PC-3 (cell line): ENCODE results near the gene TH. TPM values are rescaled to one million over a fixed set of nuclear protein-coding genes. Genes with fewer than 3 reads are reported as not detected.

ENCODE experiments used
- ATAC-seq: fragments of 200-7000 bp; cut with Tn5 transposase; 2 replicates; pipeline ENCODE4 v1.9.1; 2020; ENCODE audit warnings: mild to moderate bottlenecking, moderate library complexity
- BruUV-seq: library from RNA; stranded (reverse); fragments of 400-500 nt; replicated peaks from 2 replicates; lab custom pipeline; 2021; lab: Mats Ljungman, UMichigan
- CTCF ChIA-PET: fragments of 300-600 bp; sonication (Branson Sonifier 250); formaldehyde crosslinking; loops from one replicate; lab custom pipeline; 2022; ENCODE audit warnings: antibody characterized with exemption; lab: Charles Lee
- POLR2A ChIA-PET: fragments of 300-600 bp; sonication (Branson Sonifier 250); formaldehyde crosslinking; loops from one replicate; lab custom pipeline; 2022; ENCODE audit warnings: antibody characterized with exemption; ENCODE audit not compliant: unreplicated experiment; lab: Charles Lee
- DNase-seq: peaks from one replicate; pipeline ENCODE4 v3.0.0-alpha.2; 2015
- H2AFZ ChIP-seq: fragments of 300-600 bp; sonication (generic); 2 replicates; pipeline ENCODE4 v1.6.0; 2016; ENCODE audit warnings: antibody characterized with exemption, low read length
- H3F3A ChIP-seq: fragments of 300-600 bp; sonication (generic); one replicate; pipeline ENCODE4 v1.6.0; 2017; ENCODE audit warnings: antibody characterized with exemption, low read length, control low read depth, mild to moderate bottlenecking; ENCODE audit not compliant: unreplicated experiment
- H3K27ac ChIP-seq: fragments of 300-600 bp; sonication (generic); 2 replicates; pipeline ENCODE4 v1.5.1; 2016; ENCODE audit warnings: mild to moderate bottlenecking, low read length
- H3K27me3 ChIP-seq: fragments of 300-600 bp; sonication (generic); 2 replicates; pipeline ENCODE4 v1.6.1; 2016; ENCODE audit warnings: low read length, mixed read lengths
- H3K36me3 ChIP-seq: fragments of 300-600 bp; sonication (generic); 2 replicates; pipeline ENCODE4 v1.6.1; 2016; ENCODE audit warnings: low read depth, mixed run types, low read length, mixed read lengths
- H3K4me1 ChIP-seq: fragments of 300-600 bp; sonication (generic); 2 replicates; pipeline ENCODE4 v1.5.1; 2016; ENCODE audit warnings: low read length; ENCODE audit not compliant: insufficient read depth
- H3K4me2 ChIP-seq: fragments of 300-600 bp; sonication (generic); 2 replicates; pipeline ENCODE4 v1.6.0; 2016; ENCODE audit warnings: low read length
- H3K4me3 ChIP-seq: fragments of 300-600 bp; sonication (generic); 2 replicates; pipeline ENCODE4 v1.5.1; 2016; ENCODE audit warnings: mild to moderate bottlenecking, low read length, mixed read lengths
- H3K79me2 ChIP-seq: fragments of 300-600 bp; sonication (generic); 2 replicates; pipeline ENCODE4 v1.6.1; 2017; ENCODE audit warnings: low read length, mixed read lengths
- H3K9ac ChIP-seq: fragments of 300-600 bp; sonication (generic); 2 replicates; pipeline ENCODE4 v1.6.0; 2016; ENCODE audit warnings: mild to moderate bottlenecking, low read length
- H3K9me2 ChIP-seq: fragments of 300-600 bp; sonication (generic); replicated peaks from 2 replicates; pipeline ENCODE4 v1.6.1; 2016; ENCODE audit warnings: mixed run types, low read length, mixed read lengths
- H3K9me3 ChIP-seq: fragments of 300-600 bp; sonication (generic); 2 replicates; pipeline ENCODE4 v1.6.1; 2016; ENCODE audit warnings: low read length, mixed read lengths
- H4K20me1 ChIP-seq: fragments of 300-600 bp; sonication (generic); 2 replicates; pipeline ENCODE4 v1.6.1; 2016; ENCODE audit warnings: low read length, mixed read lengths
- EZH2 ChIP-seq: fragments of 300-600 bp; sonication (generic); IDR thresholded peaks from one replicate; pipeline ENCODE4 v1.6.1; 2017; ENCODE audit warnings: antibody characterized with exemption, mild to moderate bottlenecking, low read length; ENCODE audit not compliant: unreplicated experiment
- EZH2phosphoT487 ChIP-seq: fragments of 300-600 bp; sonication (generic); IDR thresholded peaks from 2 replicates; pipeline ENCODE4 v1.6.1; 2018; ENCODE audit warnings: mild to moderate bottlenecking, antibody characterized with exemption, low read length, borderline replicate concordance
- intact Hi-C: fragments of 100-400 bp; cut with micrococcal nuclease; formaldehyde crosslinking; loops from 2 replicates; pipeline ENCODE4 v1.9.0; 2023
- total RNA-seq: library from RNA; depleted of rRNA; stranded (reverse); fragments of >200 nt; gene quantifications from 2 replicates; pipeline ENCODE4 v1.2.3, GENCODE V29; 2014
- TF ChIP-seq, protein P1 (sequence below): fragments of 300-600 bp; sonication (generic); conservative IDR thresholded peaks from 2 replicates; pipeline ENCODE4 v1.5.1; 2017; ENCODE audit warnings: antibody characterized with exemption, low read depth, mild to moderate bottlenecking, low read length

TH gene
- total RNA-seq, 1 experiment from 2014 or later: 8.3 TPM

DNA sequence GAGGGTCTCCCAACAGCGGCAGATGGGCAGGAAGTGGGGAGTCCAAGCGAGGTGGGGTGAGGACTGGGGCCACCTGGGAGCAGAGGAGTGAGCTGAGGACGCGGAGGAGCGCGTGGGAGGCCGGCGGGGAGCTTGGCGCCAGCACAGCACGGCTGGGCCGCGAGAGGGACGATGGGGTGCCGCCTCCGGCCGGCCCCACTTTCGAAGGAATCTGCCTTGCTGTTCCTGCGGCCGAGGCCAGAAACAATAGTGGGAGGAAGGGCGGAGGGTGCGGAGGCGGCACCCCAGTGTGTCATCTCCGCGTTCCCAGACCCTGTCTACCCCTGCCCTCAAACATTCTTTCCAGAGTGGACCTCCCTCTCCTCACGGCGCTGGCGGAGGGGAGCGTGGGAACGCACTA, 16.1 kb downstream of the TH start:
- Histone ChIP-seq H3K4me2 (no peak overlapping the region), H3K27ac (no peak overlapping the region), H2AFZ (no peak overlapping the region), H3K4me1 (peaks cover 4% of the 10 kb centered on the region; the same call in 1 of the 2 replicates), H3K27me3 (no peaks in the 10 kb centered on the region), H3K9ac (no peak overlapping the region), H3K9me2 (no peaks in the 10 kb centered on the region), H3F3A (no peaks in the 10 kb centered on the region), H3K4me3 (no peak overlapping the region), H3K79me2 (no peaks in the 10 kb centered on the region), H3K9me3 (no peaks in the 10 kb centered on the region), H3K36me3 (no peaks in the 10 kb centered on the region; the same call in 1 of the 2 replicates), H4K20me1 (no peaks in the 10 kb centered on the region)
- intact Hi-C loops: loop anchor here (10.0 kb wide), 1 partner anchor 321 kb away; the partner anchor contains the start of genes SYT8 and TNNI2
- CTCF ChIA-PET: interaction anchor here (0.6 to 1.7 kb wide), 5 partner anchors 16 to 609 kb away, joined by 3 to 10 read pairs (median 5); no protein-coding TSS in a partner anchor
- BruUV-seq: no TSS peak
- ATAC-seq (no peak), DNase-seq (no peak)
- POLR2A ChIA-PET: interaction anchor here (0.5 kb wide), 1 partner anchor 598 kb away, joined by 3 read pairs; no protein-coding TSS in a partner anchor
- no peak for TF ChIP-seq EZH2phosphoT487
- no peak for TF ChIP-seq EZH2
- TF ChIP-seq, protein P1, sequence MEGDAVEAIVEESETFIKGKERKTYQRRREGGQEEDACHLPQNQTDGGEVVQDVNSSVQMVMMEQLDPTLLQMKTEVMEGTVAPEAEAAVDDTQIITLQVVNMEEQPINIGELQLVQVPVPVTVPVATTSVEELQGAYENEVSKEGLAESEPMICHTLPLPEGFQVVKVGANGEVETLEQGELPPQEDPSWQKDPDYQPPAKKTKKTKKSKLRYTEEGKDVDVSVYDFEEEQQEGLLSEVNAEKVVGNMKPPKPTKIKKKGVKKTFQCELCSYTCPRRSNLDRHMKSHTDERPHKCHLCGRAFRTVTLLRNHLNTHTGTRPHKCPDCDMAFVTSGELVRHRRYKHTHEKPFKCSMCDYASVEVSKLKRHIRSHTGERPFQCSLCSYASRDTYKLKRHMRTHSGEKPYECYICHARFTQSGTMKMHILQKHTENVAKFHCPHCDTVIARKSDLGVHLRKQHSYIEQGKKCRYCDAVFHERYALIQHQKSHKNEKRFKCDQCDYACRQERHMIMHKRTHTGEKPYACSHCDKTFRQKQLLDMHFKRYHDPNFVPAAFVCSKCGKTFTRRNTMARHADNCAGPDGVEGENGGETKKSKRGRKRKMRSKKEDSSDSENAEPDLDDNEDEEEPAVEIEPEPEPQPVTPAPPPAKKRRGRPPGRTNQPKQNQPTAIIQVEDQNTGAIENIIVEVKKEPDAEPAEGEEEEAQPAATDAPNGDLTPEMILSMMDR: no peak

DNA sequence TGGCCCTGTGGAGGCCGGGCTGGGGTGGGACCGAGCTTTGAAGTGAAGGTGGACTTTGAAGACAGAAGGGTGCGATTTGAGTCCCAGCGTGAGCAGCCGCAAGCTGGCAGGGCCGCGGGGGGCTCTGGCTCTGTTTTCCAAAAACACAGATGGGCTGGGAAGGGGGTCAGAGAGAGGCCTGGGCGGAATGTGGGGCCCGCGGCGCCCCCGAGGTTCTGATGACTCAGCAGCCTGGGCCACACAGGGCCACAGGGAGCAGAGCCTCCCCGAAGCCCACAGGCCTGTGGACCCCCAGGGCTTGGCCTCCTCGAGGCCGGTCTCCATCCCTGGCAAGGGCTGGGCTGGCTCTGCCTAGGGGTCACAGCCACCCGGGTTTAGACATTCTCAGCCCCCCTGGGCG, 16.7 kb downstream of the TH start:
- no peak for TF ChIP-seq EZH2
- TF ChIP-seq, protein P1: no peak
- no peak for TF ChIP-seq EZH2phosphoT487
- Histone ChIP-seq H3K9me3 (no peaks in the 10 kb centered on the region), H2AFZ (no peak overlapping the region), H3K27me3 (no peaks in the 10 kb centered on the region), H3K4me1 (peaks cover 6% of the 10 kb centered on the region; the same call in 1 of the 2 replicates), H3K9me2 (no peaks in the 10 kb centered on the region), H3K4me3 (no peak overlapping the region), H3F3A (no peaks in the 10 kb centered on the region), H3K79me2 (no peaks in the 10 kb centered on the region), H3K36me3 (no peaks in the 10 kb centered on the region; the same call in 1 of the 2 replicates), H4K20me1 (no peaks in the 10 kb centered on the region), H3K4me2 (no peak overlapping the region), H3K27ac (no peak overlapping the region), H3K9ac (no peak overlapping the region)
- ChIA-PET CTCF (no interaction called here), POLR2A (no interaction called here)
- ATAC-seq (no peak), DNase-seq (no peak)
- BruUV-seq: no TSS peak
- intact Hi-C loops: loop anchor here (10.0 kb wide), 1 partner anchor 320 kb away; the partner anchor contains the start of genes SYT8 and TNNI2

- Histone ChIP-seq H3K27ac (no peak overlapping the region), H3F3A (no peaks in the 10 kb centered on the region), H3K9ac (no peak overlapping the region), H2AFZ (no peak overlapping the region), H3K9me2 (no peaks in the 10 kb centered on the region), H3K4me2 (no peak overlapping the region), H3K79me2 (no peaks in the 10 kb centered on the region), H3K4me1 (peaks cover 10% of the 10 kb centered on the region; the same call in 1 of the 2 replicates), H3K4me3 (no peak overlapping the region), H3K27me3 (no peaks in the 10 kb centered on the region), H3K9me3 (no peaks in the 10 kb centered on the region), H3K36me3 (no peaks in the 10 kb centered on the region; the same call in 1 of the 2 replicates), H4K20me1 (no peaks in the 10 kb centered on the region)
- DNase-seq: no peak
- no peak for ATAC-seq
- BruUV-seq: no TSS peak
- TF ChIP-seq EZH2 (no peak), EZH2phosphoT487 (no peak)
- TF ChIP-seq, protein P1: no peak
- POLR2A ChIA-PET: no interaction called here
- CTCF ChIA-PET: interaction anchor here (0.8 kb wide), 1 partner anchor 272 kb away, joined by 3 read pairs; no protein-coding TSS in a partner anchor
- intact Hi-C loops: loop anchor here (10.0 kb wide), 1 partner anchor 319 kb away; the partner anchor contains the start of genes SYT8 and TNNI2
Measured at GRCh38 chr11:2154195-2154585, 17.4 kb downstream of the TH start.
